Activated naive CD8-positive, alpha-beta T cell treated with anti-CD3 and anti-CD28 coated beads, Interleukin-2, amount 10 ng/mL, durations not matched to agents 7 days and 5 days (primary cell): ENCODE measurements around the gene DCTN2. TPM values are rescaled to one million over a fixed set of nuclear protein-coding genes. Genes with fewer than 3 reads are reported as not detected.
"Not testable (repeated sequence)": the region's sequence is repeated elsewhere in the genome, so short reads cannot be mapped to it uniquely, and the experiment has no call there.

Experiments
- ATAC-seq: fragments of 150-1000 bp; cut with Tn5 transposase; one replicate; pipeline ENCODE4 v1.10.0; 2021; ENCODE audit warnings: low read depth, moderate library complexity
- POLR2A ChIA-PET: fragments of 350-600 bp; sonication (Branson Sonifier 250); formaldehyde crosslinking; loops from one replicate; lab custom pipeline; 2021; ENCODE audit warnings: antibody characterized with exemption; lab: Charles Lee
- DNase-seq: peaks from one replicate; pipeline ENCODE4 v3.0.0; 2021
- H3K27ac Mint-ChIP-seq: one replicate; pipeline ENCODE4 v1.8.0; 2022; ENCODE audit warnings: mild to moderate bottlenecking, mixed read lengths
- H3K27me3 Mint-ChIP-seq: one replicate; pipeline ENCODE4 v1.8.0; 2022; ENCODE audit warnings: mild to moderate bottlenecking, moderate library complexity, mixed read lengths
- H3K36me3 Mint-ChIP-seq: one replicate; pipeline ENCODE4 v1.8.0; 2021; ENCODE audit warnings: mild to moderate bottlenecking, mixed read lengths
- H3K4me1 Mint-ChIP-seq: one replicate; pipeline ENCODE4 v1.8.0; 2021; ENCODE audit warnings: mixed read lengths
- H3K4me3 Mint-ChIP-seq: one replicate; pipeline ENCODE4 v1.8.0; 2022; ENCODE audit warnings: mild to moderate bottlenecking, moderate library complexity, mixed read lengths
- H3K9me3 Mint-ChIP-seq: one replicate; pipeline ENCODE4 v1.8.0; 2021; ENCODE audit warnings: mixed read lengths
- total RNA-seq, 2 experiments: library from RNA; stranded (reverse); gene quantifications; one replicate each; pipeline ENCODE4 v1.2.3, GENCODE V29; 2021

Gene DCTN2
- total RNA-seq, 2 experiments from 2014 or later = 81.0 to 84.4 TPM

DNA sequence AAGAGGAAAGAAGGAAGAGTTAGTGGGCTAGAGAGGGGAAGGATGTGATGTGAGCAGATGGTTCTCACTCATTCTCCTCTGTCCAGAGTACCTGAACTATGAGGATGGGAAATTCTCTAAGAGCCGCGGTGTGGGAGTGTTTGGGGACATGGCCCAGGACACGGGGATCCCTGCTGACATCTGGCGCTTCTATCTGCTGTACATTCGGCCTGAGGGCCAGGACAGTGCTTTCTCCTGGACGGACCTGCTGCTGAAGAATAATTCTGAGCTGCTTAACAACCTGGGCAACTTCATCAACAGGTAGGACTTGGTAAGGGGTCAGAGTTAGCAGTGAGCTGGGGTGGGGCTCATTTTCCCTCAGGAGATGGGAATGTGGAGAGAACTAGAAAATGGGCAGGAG, 34.3 kb downstream of the DCTN2 start:
- H3K9me3 Mint-ChIP-seq = no peaks in the 10 kb centered on the region
- H3K36me3 Mint-ChIP-seq = peaks cover 39% of the 10 kb centered on the region
- peak overlapping the region; percentile 46 for H3K27ac Mint-ChIP-seq
- POLR2A ChIA-PET = interaction anchor here (0.6 to 1.6 kb wide), 3 partner anchors 8 to 36 kb away, joined by 3 to 4 read pairs (median 3); partner anchors contain the start of gene DDIT3
- H3K4me3 Mint-ChIP-seq = no peak overlapping the region
- no peak for ATAC-seq
- peaks cover 16% of the 10 kb centered on the region for H3K4me1 Mint-ChIP-seq
- DNase-seq = no peak
- no peaks in the 10 kb centered on the region for H3K27me3 Mint-ChIP-seq

DNA sequence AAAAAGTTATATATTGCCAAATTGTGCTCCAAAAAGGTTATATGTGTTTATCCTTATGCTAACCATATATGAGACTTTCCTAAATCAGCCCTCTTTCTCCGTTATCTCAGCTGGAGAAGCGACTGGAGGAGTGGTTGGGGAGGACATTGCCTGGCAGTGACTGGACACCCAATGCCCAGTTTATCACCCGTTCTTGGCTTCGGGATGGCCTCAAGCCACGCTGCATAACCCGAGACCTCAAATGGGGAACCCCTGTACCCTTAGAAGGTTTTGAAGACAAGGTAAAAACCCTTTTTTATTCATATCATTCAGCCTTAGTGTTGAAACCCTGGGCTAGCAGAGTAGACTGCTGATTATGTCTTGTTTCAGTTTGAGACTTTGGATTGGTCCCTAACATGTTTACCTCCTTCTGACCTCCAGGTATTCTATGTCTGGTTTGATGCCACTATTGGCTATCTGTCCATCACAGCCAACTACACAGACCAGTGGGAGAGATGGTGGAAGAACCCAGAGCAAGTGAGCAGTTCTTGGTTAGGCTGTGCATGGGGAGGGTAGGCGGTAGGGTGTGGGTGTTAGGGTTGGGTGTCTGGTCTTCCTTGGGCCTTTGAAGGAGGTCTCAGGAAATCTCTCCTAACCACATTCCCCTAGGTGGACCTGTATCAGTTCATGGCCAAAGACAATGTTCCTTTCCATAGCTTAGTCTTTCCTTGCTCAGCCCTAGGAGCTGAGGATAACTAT, 35.2 kb downstream of the DCTN2 start:
- no peaks in the 10 kb centered on the region for H3K27me3 Mint-ChIP-seq
- no peak for ATAC-seq
- peaks cover 33% of the 10 kb centered on the region for H3K36me3 Mint-ChIP-seq
- no peak for DNase-seq
- H3K9me3 Mint-ChIP-seq = no peaks in the 10 kb centered on the region
- no peak overlapping the region for H3K4me3 Mint-ChIP-seq
- POLR2A ChIA-PET = interaction anchor here (0.6 to 3.1 kb wide), 4 partner anchors 7 to 35 kb away, joined by 3 to 16 read pairs (median 4); partner anchors contain the start of gene DDIT3
- H3K27ac Mint-ChIP-seq = peak overlapping the region; percentile 46
- H3K4me1 Mint-ChIP-seq = peaks cover 10% of the 10 kb centered on the region

- Mint-ChIP-seq H3K4me3 (no peak overlapping the region), H3K9me3 (no peaks in the 10 kb centered on the region), H3K4me1 (peaks cover 9% of the 10 kb centered on the region), H3K36me3 (peaks cover 33% of the 10 kb centered on the region), H3K27ac (no peak overlapping the region), H3K27me3 (no peaks in the 10 kb centered on the region)
- ATAC-seq = no peak
- POLR2A ChIA-PET = interaction anchor here (1.6 to 3.1 kb wide), 2 partner anchors 8 to 34 kb away, joined by 4 to 16 read pairs; partner anchors contain the start of gene DDIT3
- no peak for DNase-seq
Measured at GRCh38 chr12:57511161-57511560, 35.8 kb downstream of the DCTN2 start.

DNA sequence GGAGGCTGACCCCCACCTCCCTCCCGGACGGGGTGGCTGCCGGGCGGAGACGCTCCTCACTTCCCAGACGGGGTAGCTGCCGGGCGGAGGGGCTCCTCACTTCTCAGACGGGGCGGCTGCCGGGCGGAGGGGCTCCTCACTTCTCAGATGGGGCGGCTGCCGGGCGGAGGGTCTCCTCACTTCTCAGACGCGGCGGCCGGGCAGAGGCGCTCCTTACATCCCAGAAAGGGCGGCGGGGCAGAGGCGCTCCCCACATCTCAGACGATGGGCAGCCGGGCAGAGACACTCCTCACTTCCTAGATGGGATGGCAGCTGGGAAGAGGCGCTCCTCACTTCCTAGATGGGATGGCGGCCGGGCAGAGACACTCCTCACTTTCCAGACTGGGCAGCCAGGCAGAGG, 39.2 kb downstream of the DCTN2 start:
- H3K4me3 Mint-ChIP-seq, POLR2A ChIA-PET, ATAC-seq, H3K27ac Mint-ChIP-seq, DNase-seq, H3K4me1 Mint-ChIP-seq, H3K27me3 Mint-ChIP-seq, H3K9me3 Mint-ChIP-seq: not testable (repeated sequence)
- H3K36me3 Mint-ChIP-seq = peaks cover 34% of the 10 kb centered on the region

DNA sequence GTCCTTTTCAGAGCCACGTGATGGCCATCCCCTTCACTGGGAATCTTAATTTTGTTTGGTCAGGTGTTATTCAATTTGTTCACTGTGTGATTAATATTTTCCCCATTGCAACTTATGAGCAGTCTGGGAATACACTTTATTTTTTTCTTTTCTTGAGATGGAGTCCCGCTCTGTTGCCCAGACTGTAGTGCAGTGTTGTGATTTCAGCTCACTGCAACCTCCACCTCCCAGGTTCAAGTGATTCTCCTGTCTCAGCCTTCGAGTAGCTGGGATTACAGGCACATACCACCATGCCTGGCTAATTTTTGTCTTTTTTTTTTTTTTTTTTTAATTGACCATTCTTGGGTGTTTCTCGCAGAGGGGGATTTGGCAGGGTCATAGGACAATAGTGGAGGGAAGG, 40.5 kb downstream of the DCTN2 start:
- not testable (repeated sequence) for ATAC-seq
- peaks cover 32% of the 10 kb centered on the region for H3K36me3 Mint-ChIP-seq

GRCh38 chr12:57502311-57502969, 44.6 kb downstream of the DCTN2 start:
- ATAC-seq, H3K27me3 Mint-ChIP-seq, H3K4me3 Mint-ChIP-seq, H3K9me3 Mint-ChIP-seq, H3K27ac Mint-ChIP-seq, H3K4me1 Mint-ChIP-seq: not testable (repeated sequence)
- POLR2A ChIA-PET = interaction anchor here (0.7 to 1.0 kb wide), 2 partner anchors 16 to 827 kb away, joined by 3 to 7 read pairs; no protein-coding TSS in a partner anchor
- peak; percentile 23 for DNase-seq
- peaks cover 62% of the 10 kb centered on the region for H3K36me3 Mint-ChIP-seq

More for the DNA sequence above, 40.5 kb downstream of the DCTN2 start:
- H3K4me1 Mint-ChIP-seq, DNase-seq, H3K9me3 Mint-ChIP-seq, H3K4me3 Mint-ChIP-seq, H3K27ac Mint-ChIP-seq, H3K27me3 Mint-ChIP-seq: not testable (repeated sequence)
- POLR2A ChIA-PET = interaction anchor here (0.7 kb wide), 1 partner anchor 28 kb away, joined by 3 read pairs; no protein-coding TSS in a partner anchor

GRCh38 chr12:57500213-57500612, 46.8 kb downstream of the DCTN2 start:
- no peak for ATAC-seq
- Mint-ChIP-seq H3K4me3 (no peak overlapping the region), H3K9me3 (peaks cover 5% of the 10 kb centered on the region), H3K27me3 (no peaks in the 10 kb centered on the region), H3K27ac (no peak overlapping the region), H3K4me1 (peaks cover 13% of the 10 kb centered on the region), H3K36me3 (peaks cover 64% of the 10 kb centered on the region)
- DNase-seq = no peak
- POLR2A ChIA-PET = interaction anchor here (0.9 kb wide), 1 partner anchor 12 kb away, joined by 4 read pairs; no protein-coding TSS in a partner anchor

- no peaks in the 10 kb centered on the region for H3K27me3 Mint-ChIP-seq
- ATAC-seq (no peak), DNase-seq (no peak)
- peaks cover 13% of the 10 kb centered on the region for H3K4me1 Mint-ChIP-seq
- no peak overlapping the region for H3K4me3 Mint-ChIP-seq
- H3K9me3 Mint-ChIP-seq = peaks cover 5% of the 10 kb centered on the region
- H3K36me3 Mint-ChIP-seq = peaks cover 60% of the 10 kb centered on the region
- POLR2A ChIA-PET = interaction anchor here (0.7 kb wide), 1 partner anchor 29 kb away, joined by 5 read pairs; no protein-coding TSS in a partner anchor
- H3K27ac Mint-ChIP-seq = no peak overlapping the region
Measured at GRCh38 chr12:57498571-57498970, 48.4 kb downstream of the DCTN2 start.

- peaks cover 13% of the 10 kb centered on the region for H3K4me1 Mint-ChIP-seq
- no peak overlapping the region for H3K27ac Mint-ChIP-seq
- no peaks in the 10 kb centered on the region for H3K27me3 Mint-ChIP-seq
Measured at GRCh38 chr12:57498132-57498502, 48.9 kb downstream of the DCTN2 start.

GRCh38 chr12:57497223-57498131, 49.5 kb downstream of the DCTN2 start:
- Mint-ChIP-seq H3K4me3 (no peak overlapping the region), H3K27me3 (no peaks in the 10 kb centered on the region), H3K36me3 (peaks cover 61% of the 10 kb centered on the region), H3K4me1 (peaks cover 18% of the 10 kb centered on the region), H3K27ac (peak overlapping the region; percentile 47), H3K9me3 (peaks cover 5% of the 10 kb centered on the region)
- ATAC-seq (no peak), DNase-seq (no peak)
- POLR2A ChIA-PET = interaction anchor here (0.6 to 1.4 kb wide), 5 partner anchors 9 to 32 kb away, joined by 3 to 4 read pairs (median 3); no protein-coding TSS in a partner anchor

More at GRCh38 chr12:57498132-57498502, 48.9 kb downstream of the DCTN2 start:
- POLR2A ChIA-PET = no interaction called here
- H3K4me3 Mint-ChIP-seq = no peak overlapping the region
- DNase-seq (no peak), ATAC-seq (no peak)
- H3K9me3 Mint-ChIP-seq = peaks cover 5% of the 10 kb centered on the region
- H3K36me3 Mint-ChIP-seq = peaks cover 59% of the 10 kb centered on the region

GRCh38 chr12:57496822-57497221, 50.2 kb downstream of the DCTN2 start:
- DNase-seq (no peak), ATAC-seq (no peak)
- Mint-ChIP-seq H3K27ac (no peak overlapping the region), H3K36me3 (peaks cover 57% of the 10 kb centered on the region), H3K27me3 (no peaks in the 10 kb centered on the region), H3K4me1 (peaks cover 18% of the 10 kb centered on the region), H3K4me3 (no peak overlapping the region), H3K9me3 (peaks cover 5% of the 10 kb centered on the region)
- POLR2A ChIA-PET = interaction anchor here (0.6 to 1.4 kb wide), 6 partner anchors 8 to 40 kb away, joined by 3 to 4 read pairs (median 3); no protein-coding TSS in a partner anchor

- POLR2A ChIA-PET = interaction anchor here (1.2 kb wide), 1 partner anchor 124 kb away, joined by 4 read pairs; no protein-coding TSS in a partner anchor
- not testable (repeated sequence) for H3K4me3 Mint-ChIP-seq, DNase-seq, H3K9me3 Mint-ChIP-seq, H3K27ac Mint-ChIP-seq, ATAC-seq, H3K27me3 Mint-ChIP-seq
- peaks cover 22% of the 10 kb centered on the region for H3K4me1 Mint-ChIP-seq
- peaks cover 50% of the 10 kb centered on the region for H3K36me3 Mint-ChIP-seq
Measured at GRCh38 chr12:57495051-57495701, 51.8 kb downstream of the DCTN2 start.
